GM12878 (cell line): ENCODE measurements around the gene ZNF710. TPM values are rescaled to one million over a fixed set of nuclear protein-coding genes. Genes with fewer than 3 reads are reported as not detected.

ENCODE experiments used
- ATAC-seq: fragments of 200-7000 bp; cut with Tn5 transposase; 3 replicates; pipeline ENCODE4 v1.9.1; 2020; ENCODE audit warnings: mild to moderate bottlenecking, moderate library complexity
- BruUV-seq: library from RNA; stranded (reverse); fragments of 400-500 nt; replicated peaks from 2 replicates; lab custom pipeline; 2021; lab: Mats Ljungman, UMichigan
- CTCF ChIA-PET: fragments of 300-600 bp; sonication (Branson Sonifier 250); formaldehyde crosslinking; extraction: SDS; loops from one replicate; lab custom pipeline; 2021; ENCODE audit warnings: inconsistent platforms; lab: Yijun Ruan, JAX
- POLR2A ChIA-PET: fragments of 350-600 bp; formaldehyde crosslinking; extraction: SDS; loops from one replicate; lab custom pipeline; 2021; ENCODE audit warnings: inconsistent platforms; lab: Charles Lee
- RAD21 ChIA-PET: fragments of 300-600 bp; sonication (Branson Sonifier 250); formaldehyde crosslinking; loops from one replicate; lab custom pipeline; 2023; ENCODE audit warnings: antibody characterized with exemption; ENCODE audit not compliant: unreplicated experiment; lab: Charles Lee
- SMC1A ChIA-PET: fragments of 300-600 bp; sonication (Branson Sonifier 250); formaldehyde crosslinking; loops from one replicate; lab custom pipeline; 2023; ENCODE audit not compliant: unreplicated experiment, uncharacterized antibody; lab: Charles Lee
- DNase-seq: peaks from one replicate; pipeline ENCODE4 v3.0.0-alpha.2; 2011; ENCODE audit warnings: low read depth, low spot score
- FAIRE-seq: peaks from 3 replicates; lab custom pipeline; 2011; peaks lifted over from hg19 to GRCh38; lab: Jason Lieb, UNC
- H2AFZ ChIP-seq: 2 replicates; pipeline ENCODE4 v1.6.0; 2011; ENCODE audit warnings: low read depth, low read length, control low read depth; ENCODE audit not compliant: control insufficient read depth
- H3K27ac ChIP-seq: 2 replicates; pipeline ENCODE4 v1.5.1; 2011; ENCODE audit warnings: control low read depth; ENCODE audit not compliant: control insufficient read depth, insufficient read depth
- H3K27me3 ChIP-seq, 2 experiments: replicated peaks in 1 of 2; 2 replicates each; pipeline versions ENCODE4 v1.6.0 to v1.6.1; 2011; ENCODE audit warnings: low read length in 1 of 2; ENCODE audit not compliant: control insufficient read depth in 2 of 2, insufficient read depth in 2 of 2
- H3K36me3 ChIP-seq, 2 experiments: 2 replicates each; pipeline ENCODE4 v1.5.1; 2011; ENCODE audit warnings: low read length in 1 of 2; ENCODE audit not compliant: control insufficient read depth in 2 of 2, insufficient read depth in 2 of 2
- H3K4me1 ChIP-seq: 2 replicates; pipeline ENCODE4 v1.6.1; 2011; ENCODE audit warnings: mild to moderate bottlenecking, low read length, moderate library complexity, mixed read lengths; ENCODE audit not compliant: control insufficient read depth, insufficient read depth
- H3K4me2 ChIP-seq: 2 replicates; pipeline ENCODE4 v1.6.0; 2011; ENCODE audit warnings: control low read depth; ENCODE audit not compliant: control insufficient read depth, insufficient read depth
- H3K4me3 ChIP-seq: fragments of 200-600 bp; sonication (generic); 2 replicates; pipeline ENCODE4 v1.5.1; 2016
- H3K79me2 ChIP-seq: 2 replicates; pipeline ENCODE4 v1.6.0; 2011; ENCODE audit warnings: low read length; ENCODE audit not compliant: control insufficient read depth, insufficient read depth
- H3K9ac ChIP-seq: 2 replicates; pipeline ENCODE4 v1.8.0; 2011; ENCODE audit warnings: low read length, control low read depth, mixed read lengths; ENCODE audit not compliant: control insufficient read depth, insufficient read depth
- H3K9me3 ChIP-seq: replicated peaks from 3 replicates; pipeline ENCODE4 v1.5.1; 2011; ENCODE audit warnings: mild to moderate bottlenecking, low read length; ENCODE audit not compliant: control insufficient read depth, insufficient read depth
- H4K20me1 ChIP-seq: 2 replicates; pipeline ENCODE4 v1.6.0; 2011; ENCODE audit not compliant: control insufficient read depth, insufficient read depth
- CBFB ChIP-seq: IDR thresholded peaks from 2 replicates; pipeline ENCODE4 v1.6.1; 2016; ENCODE audit warnings: antibody characterized with exemption, low read depth
- CTCF ChIP-seq, 3 experiments: IDR thresholded peaks in 2 of 3; conservative IDR thresholded peaks in 1 of 3; 2 replicates each; pipeline ENCODE4 v1.5.1; 2011; ENCODE audit warnings: low read depth in 3 of 3, low read length in 3 of 3, mild to moderate bottlenecking in 3 of 3, control low read depth in 2 of 3, moderate library complexity in 2 of 3, inconsistent platforms in 1 of 3, mixed read lengths in 1 of 3; ENCODE audit not compliant: control insufficient read depth in 2 of 3, insufficient read depth in 1 of 3; ENCODE audit errors: extremely low read depth in 1 of 3
- DPF2 ChIP-seq: fragments of 450-650 bp; IDR thresholded peaks from 2 replicates; pipeline ENCODE4 v1.6.1; 2017; ENCODE audit warnings: mild to moderate bottlenecking
- HDGF ChIP-seq: fragments of 450-650 bp; IDR thresholded peaks from 2 replicates; pipeline ENCODE4 v1.6.1; 2016; ENCODE audit warnings: antibody characterized with exemption
- JUNB ChIP-seq: IDR thresholded peaks from 2 replicates; pipeline ENCODE4 v1.6.1; 2016; ENCODE audit warnings: antibody characterized with exemption, mild to moderate bottlenecking
- LARP7 ChIP-seq: fragments of 450-650 bp; IDR thresholded peaks from 2 replicates; pipeline ENCODE4 v1.6.1; 2017; ENCODE audit warnings: mild to moderate bottlenecking
- NFXL1 ChIP-seq: fragments of 450-650 bp; IDR thresholded peaks from 2 replicates; pipeline ENCODE4 v1.6.1; 2017; ENCODE audit warnings: antibody characterized with exemption, mild to moderate bottlenecking, borderline replicate concordance
- NR2C2 ChIP-seq: IDR thresholded peaks from 2 replicates; pipeline ENCODE4 v1.6.1; 2011; ENCODE audit warnings: borderline replicate concordance, low read depth; ENCODE audit not compliant: control insufficient read depth, insufficient read length
- PAX8 ChIP-seq: fragments of 450-650 bp; IDR thresholded peaks from 2 replicates; pipeline ENCODE4 v1.6.1; 2017; ENCODE audit warnings: mild to moderate bottlenecking, moderate library complexity
- RELA ChIP-seq: fragments of 450-650 bp; IDR thresholded peaks from 2 replicates; pipeline ENCODE4 v1.8.0; 2014; ENCODE audit warnings: borderline replicate concordance; ENCODE audit not compliant: partially characterized antibody
- RFX5 ChIP-seq: IDR thresholded peaks from 2 replicates; pipeline ENCODE4 v1.6.1; 2011; ENCODE audit warnings: low read depth, low read length, improper control_type of control experiment
- RUNX3 ChIP-seq: IDR thresholded peaks from 2 replicates; pipeline ENCODE4 v1.6.1; 2012; ENCODE audit warnings: low read length, inconsistent platforms
- SP1 ChIP-seq: IDR thresholded peaks from one replicate; pipeline ENCODE4 v1.6.1; 2011; ENCODE audit warnings: low read depth, low read length
- ZZZ3 ChIP-seq: IDR thresholded peaks from 2 replicates; pipeline ENCODE4 v1.6.1; 2011; ENCODE audit warnings: low read depth; ENCODE audit not compliant: control insufficient read depth, insufficient read length
- WGBS: methylation state at CpG from one replicate; pipeline ENCODE4 v1.1.6; 2016; ENCODE audit warnings: low lambda C conversion rate; ENCODE audit not compliant: insufficient replicate concordance, insufficient coverage; ENCODE audit errors: missing lambda C conversion rate; 5-methylcytosine and 5-hydroxymethylcytosine counted together
- in situ Hi-C: fragments of 300-500 bp; cut with MboI; formaldehyde crosslinking; loops from 9 replicates; pipeline ENCODE4 v1.14.3; 2018; ENCODE audit warnings: mixed read lengths
- intact Hi-C: fragments of 100-400 bp; cut with micrococcal nuclease; formaldehyde crosslinking; loops from one replicate; pipeline ENCODE4 v1.14.2; 2022; ENCODE audit not compliant: unreplicated experiment
- polyA plus RNA-seq, 11 experiments: library from polyadenylated mRNA; depleted of rRNA in 4 of 11; unstranded in 6 of 11; stranded (reverse) in 5 of 11; fragments of >200 nt; fragmentation: Nextera tagmentation in 4 of 11; fragmentation: Illumina TruSeq in 1 of 11; extraction: Ambion mirVana in 4 of 11; extraction: Trizol in 1 of 11; gene quantifications; 1 replicate in 1 of 11; 2 replicates in 10 of 11; pipeline versions ENCODE4 v1.2.1 to v1.2.3, GENCODE V29; 2011 to 2016; ENCODE audit warnings: inconsistent platforms in 2 of 11, missing spikeins in 2 of 11, low read depth in 1 of 11
- total RNA-seq, 4 experiments: library from RNA; depleted of rRNA in 3 of 4; stranded (reverse); fragments of >200 nt in 3 of 4; fragmentation: Illumina TruSeq in 1 of 4; extraction: Trizol in 1 of 4; gene quantifications; 2 replicates each; pipeline versions ENCODE4 v1.2.1 to v1.2.3, GENCODE V29; 2013 to 2021

ZNF710 gene
- total and polyA plus RNA-seq, 10 of the 15 experiments (the other 5 are each of a cell fraction or from before 2014, with no cell fraction given), result 1.4 to 43.5 (median 9.8) TPM

DNA sequence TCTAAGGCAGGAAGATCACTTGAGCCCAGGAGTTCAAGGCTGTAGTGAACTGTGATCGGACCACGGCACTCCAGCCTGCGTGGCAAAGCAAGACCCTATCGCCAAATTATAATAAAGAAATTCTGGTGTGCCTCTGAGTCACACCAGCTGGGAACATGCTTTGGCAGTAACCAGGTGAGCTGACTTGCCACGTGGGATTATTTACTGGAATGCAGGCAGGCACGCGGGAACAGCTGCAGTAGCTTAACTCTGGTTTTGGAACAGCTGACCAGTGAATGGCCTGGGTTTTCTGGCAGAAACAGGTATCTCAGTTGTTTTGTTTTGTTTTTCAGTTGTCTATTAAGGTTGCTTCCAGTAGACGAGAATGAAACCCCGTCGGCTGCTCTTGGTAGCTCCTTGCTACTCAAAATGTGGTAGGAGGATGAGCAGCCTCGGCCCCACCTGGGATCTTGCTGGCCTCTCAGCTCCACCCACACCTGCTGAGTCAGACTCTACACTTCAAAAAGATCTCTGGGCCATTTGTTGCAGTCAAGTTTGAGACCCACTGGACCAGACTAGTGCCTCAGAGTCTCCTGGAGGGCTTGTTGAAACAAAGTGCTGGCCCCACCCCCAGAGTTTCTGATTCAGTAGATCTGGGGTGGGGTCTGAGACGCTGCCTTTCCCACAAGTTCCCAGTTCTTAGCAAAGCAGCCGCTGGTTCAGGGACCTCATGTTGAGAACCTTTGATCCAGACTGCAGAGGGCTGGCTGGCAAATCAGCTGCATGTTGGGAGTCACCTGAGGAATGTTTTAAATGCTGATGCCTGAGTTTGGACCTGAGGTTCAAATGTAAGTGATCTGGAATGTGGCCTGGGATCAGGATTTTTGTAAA, 74.5 kb downstream of the ZNF710 start:
- no peak overlapping the region for H3K4me3 ChIP-seq
- intact Hi-C loops (no loop called here), in situ Hi-C loops (no loop called here)
- ATAC-seq, result no peak
- no TSS peak for BruUV-seq
- SMC1A ChIA-PET, result interaction anchor here (1.3 to 1.9 kb wide), 4 partner anchors 13 to 178 kb away, joined by 3 to 7 read pairs (median 3); no protein-coding TSS in a partner anchor
- H3K4me1 ChIP-seq, result no peaks in the 10 kb centered on the region
- 69% methylated on average over 13 of the region's 13 CpGs for WGBS
- no peaks in the 10 kb centered on the region for H3K9me3 ChIP-seq
- H3K27ac ChIP-seq, result no peak overlapping the region
- H3K9ac ChIP-seq, result no peak overlapping the region
- H3K4me2 ChIP-seq, result no peak overlapping the region
- H3K79me2 ChIP-seq, result no peaks in the 10 kb centered on the region
- TF ChIP-seq CBFB (no peak), ZZZ3 (no peak), RELA (no peak), JUNB (no peak), CTCF (IDR thresholded peaks at IDR 0.05 in 2 of 3, conservative IDR thresholded peaks at IDR 0.05 in 1 of 3; ENCODE audit: control insufficient read depth in 2 of 3, extremely low read depth in 1 of 3, insufficient read depth in 1 of 3, low read depth in 3 of 3, low read length in 3 of 3) (no peak), PAX8 (no peak), RFX5 (no peak), SP1 (no peak), RUNX3 (no peak), HDGF (no peak), DPF2 (no peak), NFXL1 (no peak), NR2C2 (no peak), LARP7 (no peak)
- H2AFZ ChIP-seq, result no peak overlapping the region
- FAIRE-seq, result no peak
- CTCF ChIA-PET, result interaction anchor here (0.9 to 1.8 kb wide), 6 partner anchors 10 to 335 kb away, joined by 3 to 7 read pairs (median 4); no protein-coding TSS in a partner anchor
- POLR2A ChIA-PET, result interaction anchor here (1.2 kb wide), 1 partner anchor 9 kb away, joined by 4 read pairs; no protein-coding TSS in a partner anchor
- RAD21 ChIA-PET, result interaction anchor here (0.7 to 1.3 kb wide), 2 partner anchors 72 to 177 kb away, joined by 3 read pairs; no protein-coding TSS in a partner anchor
- peaks cover 32 to 45% of the 10 kb centered on the region in 2 experiments for H3K36me3 ChIP-seq
- no peak for DNase-seq
- H4K20me1 ChIP-seq, result no peaks in the 10 kb centered on the region
- H3K27me3 ChIP-seq, result no peaks in the 10 kb centered on the region
